NCI-H2196 (cell line): ENCODE results near the gene GMNN.
"Not testable (repeated sequence)": the region's sequence is repeated elsewhere in the genome, so short reads cannot be mapped to it uniquely, and the experiment has no call there.

Experiments used
- DNase-seq: peaks from one replicate; lab custom pipeline; 2025; ENCODE audit not compliant: unreplicated experiment; lab: John Stamatoyannopoulos, UW

Gene GMNN

GRCh38 chr6:24774696-24775519 lies at the start of gene GMNN:
GMNN (plus strand) TSS chr6:24774937; CDS start chr6:24777247, 2,310 bp downstream.
- peak; percentile 97 for DNase-seq

DNA sequence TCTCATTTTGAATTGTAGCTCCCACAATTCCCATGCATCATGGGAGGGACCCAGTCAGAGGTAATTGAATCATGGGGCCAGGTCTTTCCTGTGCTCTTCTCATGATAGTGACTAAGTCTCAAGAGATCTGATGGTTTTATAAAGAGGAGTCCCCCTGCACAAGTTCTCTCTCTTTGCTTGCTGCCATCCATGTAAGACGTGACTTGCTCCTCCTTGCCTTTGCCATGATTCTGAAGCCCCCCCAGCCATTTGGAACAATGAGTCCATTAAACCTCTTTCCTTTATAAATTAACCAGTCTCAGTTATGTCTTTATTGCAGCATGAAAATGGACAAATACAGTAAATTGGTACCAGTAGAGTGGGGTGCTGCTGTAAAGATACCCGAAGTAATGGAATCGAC lies 44.1 kb upstream of the GMNN start:
- DNase-seq, result not testable (repeated sequence)

GRCh38 chr6:24731456-24732134 lies 43.1 kb upstream of the GMNN start:
- DNase-seq, result not testable (repeated sequence)

DNA sequence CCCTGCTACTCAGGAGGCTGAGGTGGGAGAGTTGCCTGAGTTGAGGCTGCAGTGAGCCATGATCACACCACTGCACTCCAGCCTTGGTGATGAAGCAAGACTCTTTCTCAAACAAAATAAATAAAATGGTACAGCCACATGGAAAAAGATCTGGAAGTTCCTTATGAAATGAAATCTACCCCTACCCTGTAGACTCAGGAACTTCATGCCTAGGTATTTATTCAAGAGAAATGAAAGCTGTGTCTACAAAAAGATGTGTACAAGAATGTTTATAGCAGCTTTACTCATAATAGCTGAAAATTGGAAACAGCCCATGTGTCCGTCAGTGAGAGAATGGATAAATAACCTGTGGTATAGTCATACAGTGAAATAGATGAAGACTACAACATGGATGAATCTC lies 40.6 kb upstream of the GMNN start:
- no peak for DNase-seq

- DNase-seq, result not testable (repeated sequence)
These were observed 40.0 kb upstream of the GMNN start for GRCh38 chr6:24734710-24735109.

DNA sequence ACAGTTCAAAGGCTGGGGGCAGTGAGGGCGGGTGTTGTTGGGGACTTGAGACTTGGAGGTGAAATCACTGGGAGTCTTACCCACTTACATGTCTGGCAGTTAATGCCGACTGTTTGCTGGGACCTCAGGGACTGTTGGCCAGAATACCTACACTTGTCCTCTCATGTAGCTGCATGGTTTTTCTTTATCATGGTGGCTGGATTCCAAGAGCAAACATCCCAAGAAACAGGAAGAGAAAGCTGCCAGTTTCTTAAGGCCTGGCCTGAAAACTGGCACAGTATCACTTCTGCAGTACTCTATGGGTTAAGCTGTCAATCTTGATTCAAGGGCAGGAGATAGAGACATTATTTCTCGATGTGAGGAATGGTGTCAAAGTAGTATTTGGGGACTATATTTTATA lies 36.0 kb upstream of the GMNN start:
- DNase-seq, result no peak

DNA sequence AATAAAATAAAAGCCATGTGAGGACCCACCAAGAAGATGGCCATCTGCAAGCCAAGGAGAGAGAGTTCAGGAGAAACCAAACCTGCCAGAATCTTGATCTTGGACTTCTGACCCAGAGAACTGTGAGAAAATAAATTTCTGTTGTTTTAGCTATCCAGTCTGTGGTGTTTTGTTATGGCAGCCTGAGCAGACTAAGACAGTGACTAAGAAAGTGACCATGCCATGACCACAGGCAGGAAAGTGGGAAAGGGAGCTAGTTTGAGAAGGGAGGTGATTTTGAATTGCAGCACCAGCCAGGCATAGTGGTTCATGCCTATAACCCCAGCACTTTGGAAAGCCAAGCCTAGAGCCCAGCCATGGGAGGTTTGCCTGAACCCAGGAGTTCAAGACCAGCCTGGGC lies 33.9 kb upstream of the GMNN start:
- no peak for DNase-seq

- DNase-seq, result no peak
These were observed 32.5 kb upstream of the GMNN start for GRCh38 chr6:24742216-24742738.

- DNase-seq, result no peak
These were observed 31.3 kb upstream of the GMNN start for GRCh38 chr6:24743265-24743943.

DNA sequence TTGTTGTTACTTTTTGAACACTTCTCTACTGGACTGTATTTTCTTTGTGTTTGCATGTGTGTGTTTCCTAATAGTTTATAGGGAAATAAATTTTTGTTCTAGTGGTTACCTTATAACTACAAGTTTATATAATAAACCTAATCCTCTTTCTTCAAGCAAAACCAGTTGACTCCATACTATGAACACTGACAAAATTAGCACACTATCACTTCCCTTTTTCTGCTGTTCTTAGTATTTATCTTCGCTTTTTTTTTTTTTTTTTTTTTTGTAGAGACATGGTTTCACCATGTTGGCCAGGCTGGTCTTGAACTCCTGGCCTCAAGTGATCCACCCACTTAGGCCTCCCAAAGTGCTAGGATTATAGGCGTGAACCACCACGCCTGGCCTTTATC lies 30.8 kb upstream of the GMNN start:
- DNase-seq, result no peak

GRCh38 chr6:24744911-24745310 lies 29.8 kb upstream of the GMNN start:
- DNase-seq, result no peak

GRCh38 chr6:24749297-24749696 lies 25.4 kb upstream of the GMNN start:
- DNase-seq, result no peak

GRCh38 chr6:24750878-24751277 lies 23.9 kb upstream of the GMNN start:
- DNase-seq, result not testable (repeated sequence)

- no peak for DNase-seq
These were observed 22.2 kb upstream of the GMNN start for GRCh38 chr6:24752503-24752902.

DNA sequence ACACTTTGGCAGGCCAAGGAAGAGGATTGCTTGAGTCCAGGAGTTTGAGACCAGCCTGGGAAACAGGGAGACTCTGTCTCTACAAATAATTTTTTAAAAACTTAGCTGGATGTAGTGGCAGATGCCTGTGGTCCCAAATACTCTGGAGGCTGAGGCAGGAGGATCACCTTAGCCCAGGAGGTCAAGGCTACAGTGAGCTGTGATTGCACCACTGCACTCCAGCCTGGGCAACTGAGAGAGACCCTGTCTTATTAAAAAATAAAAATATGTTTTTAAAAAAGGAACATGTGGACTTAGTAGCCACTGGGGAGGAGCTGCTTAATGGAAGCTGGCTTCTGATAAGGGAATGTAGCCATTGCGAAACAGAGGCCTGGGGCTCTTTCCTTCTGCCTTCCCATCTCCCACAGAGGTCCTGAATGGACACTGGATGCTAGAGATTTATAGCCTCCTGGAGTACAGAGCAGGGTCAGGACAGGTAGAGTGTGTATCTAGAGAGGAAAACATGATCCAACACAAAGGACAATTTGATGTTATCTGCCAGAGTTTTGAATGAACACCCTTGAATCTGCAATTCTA lies 21.7 kb upstream of the GMNN start:
- DNase-seq, result no peak

DNA sequence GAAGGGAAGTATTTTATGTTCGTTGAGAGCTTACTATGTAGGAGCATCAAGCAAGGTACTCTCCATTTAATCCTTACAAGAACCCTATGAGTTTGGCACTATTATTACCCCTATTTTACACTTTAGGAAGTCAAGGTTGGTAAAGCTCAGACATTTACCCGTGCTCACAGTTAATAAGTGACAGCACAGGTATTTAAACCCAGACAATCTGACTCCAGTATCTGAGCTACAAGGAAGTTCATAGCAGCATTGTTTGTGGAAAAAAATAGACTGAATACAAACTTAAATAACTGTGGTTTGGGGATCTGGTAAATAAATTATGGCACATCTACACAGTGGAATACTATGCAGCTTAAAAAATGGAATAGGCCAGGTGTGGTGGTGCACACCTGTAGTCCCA lies 21.2 kb upstream of the GMNN start:
- no peak for DNase-seq

DNA sequence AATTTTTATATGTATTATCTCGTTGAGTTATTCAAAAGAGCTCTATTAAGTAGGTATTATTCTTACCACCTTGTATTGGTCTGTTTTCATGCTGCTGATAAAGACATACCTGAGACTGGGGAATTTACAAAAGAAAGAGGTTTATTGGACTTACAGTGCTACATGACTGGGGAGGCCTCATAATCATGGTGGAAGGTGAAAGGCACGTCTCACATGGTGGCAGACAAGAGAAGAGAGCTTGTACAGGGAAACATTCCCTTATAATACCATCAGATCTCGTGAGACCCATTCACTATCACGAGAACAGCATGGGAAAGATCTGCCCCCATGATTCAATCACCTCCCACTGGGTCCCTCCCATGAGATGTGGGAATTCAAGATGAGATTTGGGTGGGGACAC lies 20.4 kb upstream of the GMNN start:
- DNase-seq, result not testable (repeated sequence)

GRCh38 chr6:24755279-24755678 lies 19.5 kb upstream of the GMNN start:
- DNase-seq, result no peak

DNA sequence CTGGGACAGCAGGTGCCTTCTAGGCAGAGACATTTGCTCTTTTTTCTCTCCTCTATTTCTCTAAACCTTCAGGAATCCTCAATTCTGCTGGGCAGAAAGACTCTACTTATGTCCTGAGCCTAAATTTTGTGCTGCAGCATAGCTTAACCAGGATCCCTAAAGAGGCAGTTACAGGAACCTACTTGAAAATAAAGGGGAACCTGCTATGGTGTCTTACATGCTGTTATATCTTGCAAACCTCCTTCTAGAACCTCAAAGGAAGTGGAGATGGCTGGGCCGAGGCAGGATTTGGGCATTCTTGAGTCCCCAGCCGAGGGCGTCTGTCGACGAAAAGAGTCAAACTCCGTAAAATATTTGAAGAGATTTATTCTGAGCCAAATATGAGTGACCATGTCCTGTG lies 17.1 kb upstream of the GMNN start:
- DNase-seq, result no peak

GRCh38 chr6:24759718-24760117 lies 15.0 kb upstream of the GMNN start:
- DNase-seq, result no peak

DNA sequence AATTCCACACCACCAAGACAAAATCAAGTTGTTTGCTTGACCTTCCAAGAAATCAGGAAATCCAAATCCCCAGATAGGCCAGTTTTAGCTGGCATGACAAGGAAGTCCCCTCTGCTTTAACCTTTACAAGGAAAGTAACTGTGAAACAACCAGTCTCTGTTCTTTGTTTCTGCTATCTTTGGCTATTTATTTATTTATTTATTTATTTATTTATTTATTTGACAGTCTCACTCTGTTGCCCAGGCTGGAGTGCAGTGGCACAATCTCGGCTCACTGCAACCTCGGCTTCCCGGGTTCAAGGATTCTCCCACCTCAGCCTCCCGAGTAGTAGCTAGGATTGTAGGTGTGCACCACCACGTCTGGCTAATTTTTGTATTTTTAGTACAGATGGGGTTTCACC lies 14.5 kb upstream of the GMNN start:
- no peak for DNase-seq
